Measurements from ENCODE around the gene SERTAD1. TPM values are rescaled to one million over a fixed set of nuclear protein-coding genes. Genes with fewer than 3 reads are reported as not detected.

The SERTAD1 gene
- total RNA-seq, 1 donor from 2014 or later: 39.7 TPM

DNA sequence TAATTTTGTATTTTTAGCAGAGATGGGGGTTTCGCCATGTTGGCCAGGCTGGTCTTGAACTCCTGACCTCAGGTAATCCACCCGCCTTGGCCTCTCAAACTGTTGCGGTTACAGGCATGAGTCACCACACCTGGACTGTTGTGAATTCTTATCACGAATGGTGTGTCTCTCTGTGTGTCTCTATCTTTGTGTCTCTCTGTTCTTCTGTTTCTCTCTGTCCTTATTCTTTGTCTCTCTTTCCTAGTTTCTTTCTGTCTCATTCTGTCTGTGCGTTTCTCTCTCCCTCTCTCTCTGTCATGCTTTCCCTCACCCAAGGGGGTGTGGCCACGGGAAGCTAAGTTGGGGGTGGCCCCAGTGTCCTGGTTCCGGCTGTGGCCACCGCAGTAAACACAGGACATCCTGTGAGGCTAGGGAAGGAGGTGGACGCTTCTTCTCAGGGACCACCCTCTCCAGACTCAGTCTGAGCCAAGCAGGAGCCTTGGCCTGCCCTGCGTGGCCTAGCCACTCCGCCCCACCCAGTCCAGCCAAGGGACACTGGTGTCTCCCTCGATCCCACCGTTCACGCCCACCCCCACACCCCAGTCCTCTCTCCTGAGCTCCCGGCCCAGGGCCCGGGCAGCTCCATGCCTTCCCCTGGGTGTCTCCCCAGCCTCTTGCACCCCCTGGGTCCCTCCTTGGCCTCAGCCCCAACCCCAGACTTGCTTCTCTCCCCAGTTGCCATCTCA, 8.7 kb downstream of the SERTAD1 start:
- TF ChIP-seq CTCF (IDR thresholded peaks at IDR 0.05): no peak
- DNase-seq (ENCODE audit: low spot score in 2 of 2): no peak
- Histone ChIP-seq H3K27ac (peak overlapping the region; percentile 31 to 56), H3K27me3 (no peaks in the 10 kb centered on the region), H3K36me3 (peaks cover 0 to 1% of the 10 kb centered on the region in 2 donors), H3K9me3 (no peaks in the 10 kb centered on the region), H3K4me3 (no peak overlapping the region), H3K4me1 (peaks cover 7 to 9% of the 10 kb centered on the region in 2 donors)
- intact Hi-C loops (cut with DNase I): no loop called here

DNA sequence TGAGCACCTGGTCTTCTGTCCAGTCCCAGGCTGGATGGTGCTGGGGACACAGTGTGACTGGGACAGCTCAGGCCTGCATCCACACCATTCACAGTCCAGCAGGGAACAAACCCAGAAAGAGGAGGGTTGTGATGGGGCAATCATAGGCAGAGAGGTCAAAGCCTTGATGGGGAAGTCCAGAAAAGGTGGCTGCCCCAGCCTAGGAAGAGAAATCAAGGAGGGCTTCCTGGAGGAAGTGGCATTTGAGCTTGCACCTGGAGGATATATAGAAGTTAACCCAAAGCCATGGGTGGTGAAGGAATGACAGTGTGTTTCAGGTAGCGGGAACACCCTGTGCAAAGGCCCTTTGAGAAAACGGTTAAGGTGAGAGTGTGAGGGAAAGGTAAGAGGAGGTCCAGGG, 10.0 kb downstream of the SERTAD1 start:
- Histone ChIP-seq H3K9me3 (no peaks in the 10 kb centered on the region), H3K36me3 (no peaks in the 10 kb centered on the region), H3K4me3 (no peak overlapping the region), H3K27ac (no peak overlapping the region), H3K27me3 (no peaks in the 10 kb centered on the region), H3K4me1 (peaks cover 0 to 11% of the 10 kb centered on the region in 2 donors)
- intact Hi-C loops (cut with DNase I): no loop called here
- no peak for DNase-seq (ENCODE audit: low spot score in 2 of 2)
- TF ChIP-seq CTCF (IDR thresholded peaks at IDR 0.05): no peak

DNA sequence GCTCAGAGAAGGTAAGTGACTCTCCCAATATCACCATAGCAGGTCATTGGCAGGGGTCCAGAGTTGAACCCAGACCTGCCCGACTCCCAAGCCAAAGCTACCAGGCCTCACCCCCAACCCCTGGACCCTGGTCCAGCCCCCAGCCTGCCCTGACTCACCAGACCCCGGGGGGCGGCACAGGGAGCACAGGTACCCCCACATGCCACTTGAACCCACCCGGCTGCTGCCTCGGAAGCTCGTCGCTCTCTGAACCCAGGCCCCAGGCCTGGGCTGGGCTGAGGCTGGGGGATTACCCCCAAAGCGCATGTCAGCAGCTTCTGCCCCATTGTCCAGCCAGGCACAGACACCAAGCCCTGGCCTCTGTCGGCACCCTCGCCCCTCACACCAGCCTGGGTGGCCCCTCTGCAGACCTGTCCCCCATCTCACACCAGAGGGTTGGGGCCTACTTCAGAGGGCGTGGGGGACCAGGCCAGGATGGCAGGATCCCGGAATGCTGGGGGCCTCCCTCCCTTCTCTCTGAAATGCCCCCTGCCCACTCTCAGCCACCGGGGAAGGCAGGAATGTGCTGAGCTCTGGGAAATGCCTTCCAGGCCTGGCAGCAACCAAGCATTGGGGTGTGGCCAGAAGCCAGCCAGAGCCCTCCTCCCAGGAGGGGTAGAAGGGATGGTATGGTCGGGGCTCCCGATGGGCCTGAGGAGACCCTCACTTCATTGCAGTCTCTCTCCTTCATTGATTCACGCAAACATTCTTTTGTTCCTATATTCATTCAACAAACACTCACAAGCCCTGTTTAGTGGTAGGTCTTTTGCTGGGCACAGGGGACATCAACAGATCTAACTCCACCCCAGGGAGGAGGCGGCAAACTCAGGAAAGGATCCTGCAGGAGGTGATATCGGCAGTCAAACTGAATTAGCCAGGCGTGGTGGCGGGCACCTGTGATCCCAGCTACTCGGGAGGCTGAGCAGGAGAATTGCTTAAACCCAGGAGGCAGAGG, 11.0 kb downstream of the SERTAD1 start:
- H3K4me3 ChIP-seq: no peak overlapping the region
- H3K36me3 ChIP-seq: no peaks in the 10 kb centered on the region
- no peaks in the 10 kb centered on the region for H3K27me3 ChIP-seq
- intact Hi-C loops (cut with DNase I): no loop called here
- DNase-seq (ENCODE audit: low spot score in 2 of 2): no peak
- peaks cover 0 to 11% of the 10 kb centered on the region in 2 donors for H3K4me1 ChIP-seq
- no peak overlapping the region for H3K27ac ChIP-seq
- TF ChIP-seq CTCF (IDR thresholded peaks at IDR 0.05): no peak
- H3K9me3 ChIP-seq: no peaks in the 10 kb centered on the region

- intact Hi-C loops (cut with DNase I): no loop called here
- no peaks in the 10 kb centered on the region for H3K36me3 ChIP-seq
- no peak for TF ChIP-seq CTCF (IDR thresholded peaks at IDR 0.05)
- DNase-seq (ENCODE audit: low spot score in 2 of 2): no peak
- no peaks in the 10 kb centered on the region for H3K27me3 ChIP-seq
- H3K27ac ChIP-seq: no peak within 1 kb of the TSS
- no peaks in the 10 kb centered on the region for H3K9me3 ChIP-seq
- H3K4me3 ChIP-seq: no peak within 1 kb of the TSS
- H3K4me1 ChIP-seq: peaks cover 0 to 11% of the 10 kb centered on the region in 2 donors
Observed at GRCh38 chr19:40413291-40413845, 12.4 kb downstream of the SERTAD1 start, which contains the start of gene PRX. PRX (minus strand) TSS chr19:40413378; CDS start chr19:40407932, 5,446 bp downstream.

GRCh38 chr19:40412866-40413265, 12.9 kb downstream of the SERTAD1 start:
- no peak for TF ChIP-seq CTCF (IDR thresholded peaks at IDR 0.05)
- Histone ChIP-seq H3K27me3 (no peaks in the 10 kb centered on the region), H3K4me3 (no peak overlapping the region), H3K9me3 (no peaks in the 10 kb centered on the region), H3K4me1 (peaks cover 0 to 11% of the 10 kb centered on the region in 2 donors), H3K36me3 (no peaks in the 10 kb centered on the region), H3K27ac (no peak overlapping the region)
- intact Hi-C loops (cut with DNase I): no loop called here
- no peak for DNase-seq (ENCODE audit: low spot score in 2 of 2)
